GM12874 (cell line): ENCODE data around the gene ST7.
A peak's percentile ranks its signal among the peaks of the same experiment; 100 is the strongest.

Experiments used
- CTCF ChIP-seq: IDR thresholded peaks from 2 replicates; pipeline ENCODE4 v1.5.1; 2011; ENCODE audit warnings: low read depth, mild to moderate bottlenecking, control low read depth, low read length, moderate library complexity; ENCODE audit not compliant: insufficient read depth

ST7 gene

DNA sequence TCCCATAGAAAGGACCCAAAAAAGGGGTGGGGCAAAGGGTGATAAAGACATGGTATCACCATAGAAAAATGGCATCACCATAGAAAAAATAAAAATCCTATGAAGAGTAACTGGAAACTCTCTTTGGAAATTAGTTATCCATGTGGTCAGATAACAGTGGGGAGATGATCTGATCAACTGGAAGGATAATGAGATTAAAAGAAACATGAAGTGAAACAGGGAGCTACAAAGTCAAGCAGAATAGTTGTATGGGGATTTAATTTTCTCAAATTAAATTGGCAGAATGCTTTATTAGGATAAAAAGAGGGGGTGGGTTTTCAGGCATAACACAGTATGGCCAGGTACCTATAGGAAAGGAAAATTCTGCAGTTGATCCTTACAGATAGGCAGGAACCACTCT, 258.3 kb downstream of the ST7 start:
- no peak for TF ChIP-seq CTCF

- TF ChIP-seq CTCF = peak; percentile 88
These were observed 259.9 kb downstream of the ST7 start for GRCh38 chr7:117212969-117213877.

GRCh38 chr7:117216010-117216409, 262.7 kb downstream of the ST7 start:
- no peak for TF ChIP-seq CTCF

DNA sequence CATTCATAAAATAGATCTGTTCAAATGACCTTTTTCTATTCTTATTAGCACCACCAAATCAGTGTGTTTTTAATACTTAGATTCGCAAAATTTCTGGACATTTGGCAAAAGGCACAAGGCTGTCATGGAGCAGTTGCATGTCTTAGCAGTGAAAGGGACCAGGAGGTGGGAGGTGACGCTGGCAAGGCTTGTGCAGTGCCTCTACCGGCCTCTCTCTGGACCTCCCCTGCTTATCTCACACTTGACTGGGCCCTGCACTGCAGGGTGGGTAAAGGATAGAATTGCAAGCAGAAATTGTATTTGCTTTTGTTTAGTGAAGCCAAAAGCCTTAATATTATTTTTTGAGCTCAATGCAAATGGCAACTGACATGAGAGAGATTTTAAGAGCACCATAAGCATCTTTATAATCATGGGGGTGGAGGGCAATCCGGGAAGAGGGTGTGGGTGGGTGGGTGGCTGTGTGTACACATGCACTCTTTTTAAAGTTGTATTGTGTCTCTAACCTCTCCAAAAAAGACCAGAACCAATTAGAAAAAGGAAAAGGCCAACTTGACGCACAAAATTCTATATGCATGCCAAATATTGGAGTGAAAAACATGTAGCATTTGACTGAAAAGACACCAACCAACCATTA, 263.3 kb downstream of the ST7 start:
- TF ChIP-seq CTCF = no peak

GRCh38 chr7:117217106-117218035, 264.1 kb downstream of the ST7 start:
- TF ChIP-seq CTCF = no peak

DNA sequence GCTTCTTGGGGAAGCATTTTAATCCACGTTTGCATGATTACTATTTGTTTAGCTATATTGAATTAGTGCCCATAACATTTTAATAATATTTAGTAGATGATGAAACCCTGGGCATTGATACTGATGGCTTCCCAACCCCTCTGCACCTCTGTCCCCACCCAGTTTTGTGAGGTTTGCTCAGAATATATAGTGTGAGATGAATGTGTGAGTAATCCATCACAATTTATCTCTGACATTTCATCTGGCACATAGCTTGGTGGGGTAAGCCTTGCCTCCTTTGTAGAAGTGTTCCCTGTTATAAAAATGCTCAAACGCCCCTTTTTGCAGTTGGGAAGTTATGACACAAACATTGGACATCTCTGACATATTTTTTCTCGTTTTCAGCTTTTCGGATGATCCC, 265.4 kb downstream of the ST7 start:
- TF ChIP-seq CTCF = no peak

DNA sequence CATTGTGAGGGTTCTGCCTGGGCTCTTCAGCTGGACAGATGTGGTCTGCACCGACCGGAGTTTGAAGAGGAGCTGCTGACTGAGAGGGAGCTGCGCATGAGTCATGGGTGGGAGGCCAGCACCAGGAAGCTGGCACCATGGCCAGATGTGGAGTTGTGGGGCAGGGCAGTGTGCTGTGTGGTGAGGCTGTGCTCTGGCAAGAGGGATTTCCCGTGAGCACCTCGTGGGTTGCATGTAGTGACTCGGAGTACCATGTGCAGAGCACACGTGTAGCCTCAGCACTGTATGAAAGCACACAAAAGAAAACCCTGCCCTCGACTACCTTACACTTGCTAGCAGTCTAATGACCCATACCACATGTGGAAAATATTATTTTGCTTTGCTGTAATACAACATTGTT, 266.2 kb downstream of the ST7 start:
- TF ChIP-seq CTCF = no peak
